H7 (cell line): Measurements from ENCODE around the gene SLC25A4. TPM values are rescaled to one million over a fixed set of nuclear protein-coding genes. Genes with fewer than 3 reads are reported as not detected.
A peak's percentile ranks its signal among the peaks of the same experiment; 100 is the strongest.

ENCODE experiments used
- DNase-seq: peaks from one replicate; pipeline ENCODE4 v3.0.0; 2012
- H3K27me3 ChIP-seq: 2 replicates; pipeline ENCODE4 v1.6.0; 2011; ENCODE audit warnings: mild to moderate bottlenecking, low read length; ENCODE audit not compliant: control insufficient read depth, insufficient read depth
- H3K36me3 ChIP-seq: replicated peaks from 2 replicates; pipeline ENCODE4 v1.5.1; 2011; ENCODE audit warnings: low read length; ENCODE audit not compliant: control insufficient read depth, insufficient read depth
- H3K4me3 ChIP-seq: 2 replicates; pipeline ENCODE4 v1.5.1; 2011; ENCODE audit warnings: low read depth, mild to moderate bottlenecking, control low read depth, low read length, moderate library complexity; ENCODE audit not compliant: insufficient read depth
- total RNA-seq: library from RNA; depleted of rRNA; stranded (reverse); fragments of >200 nt; shearing (Covaris generic); gene quantifications from 2 replicates; pipeline ENCODE4 v1.2.3, GENCODE V29; 2014

SLC25A4 gene
- total RNA-seq, 1 experiment from 2014 or later: 32.8 TPM

GRCh38 chr4:185137233-185137925, 5.7 kb upstream of the SLC25A4 start:
- H3K36me3 ChIP-seq: no peaks in the 10 kb centered on the region
- no peak overlapping the region for H3K4me3 ChIP-seq
- no peaks in the 10 kb centered on the region for H3K27me3 ChIP-seq
- no peak for DNase-seq

GRCh38 chr4:185138161-185138560, 4.9 kb upstream of the SLC25A4 start:
- Histone ChIP-seq H3K27me3 (no peaks in the 10 kb centered on the region), H3K36me3 (no peaks in the 10 kb centered on the region), H3K4me3 (no peak overlapping the region)
- no peak for DNase-seq

GRCh38 chr4:185139736-185140135, 3.3 kb upstream of the SLC25A4 start:
- Histone ChIP-seq H3K27me3 (peaks cover 1% of the 10 kb centered on the region; the same call in 1 of the 2 replicates), H3K4me3 (no peak overlapping the region), H3K36me3 (no peaks in the 10 kb centered on the region)
- no peak for DNase-seq

- H3K36me3 ChIP-seq: peaks cover 5% of the 10 kb centered on the region
- DNase-seq: no peak
- H3K27me3 ChIP-seq: peaks cover 1% of the 10 kb centered on the region; the same call in 1 of the 2 replicates
- H3K4me3 ChIP-seq: no peak overlapping the region
These were observed 1.3 kb upstream of the SLC25A4 start for GRCh38 chr4:185141777-185142176.

- Histone ChIP-seq H3K36me3 (peaks cover 5% of the 10 kb centered on the region), H3K4me3 (peak overlapping the region; percentile 85), H3K27me3 (peaks cover 1% of the 10 kb centered on the region; the same call in 1 of the 2 replicates)
- no peak for DNase-seq
These were observed 528 bp upstream of the SLC25A4 start for GRCh38 chr4:185142564-185142911.

GRCh38 chr4:185143601-185143969, 519 bp downstream of the SLC25A4 start:
- peaks cover 1% of the 10 kb centered on the region; the same call in 1 of the 2 replicates for H3K27me3 ChIP-seq
- H3K4me3 ChIP-seq: peak overlapping the region; percentile 85
- peaks cover 5% of the 10 kb centered on the region for H3K36me3 ChIP-seq
- DNase-seq: no peak

GRCh38 chr4:185144601-185145240, 1.7 kb downstream of the SLC25A4 start:
- H3K27me3 ChIP-seq: peaks cover 1% of the 10 kb centered on the region; the same call in 1 of the 2 replicates
- DNase-seq: no peak
- peaks cover 5% of the 10 kb centered on the region for H3K36me3 ChIP-seq
- no peak overlapping the region for H3K4me3 ChIP-seq

- no peak for DNase-seq
- peaks cover 1% of the 10 kb centered on the region; the same call in 1 of the 2 replicates for H3K27me3 ChIP-seq
- H3K4me3 ChIP-seq: no peak overlapping the region
- H3K36me3 ChIP-seq: peaks cover 5% of the 10 kb centered on the region
These were observed 2.5 kb downstream of the SLC25A4 start for GRCh38 chr4:185145572-185145971.

GRCh38 chr4:185149392-185149791, 6.3 kb downstream of the SLC25A4 start:
- Histone ChIP-seq H3K36me3 (peaks cover 5% of the 10 kb centered on the region), H3K27me3 (no peaks in the 10 kb centered on the region), H3K4me3 (no peak overlapping the region)
- DNase-seq: no peak

- Histone ChIP-seq H3K36me3 (no peaks in the 10 kb centered on the region; the same call in 1 of the 2 replicates), H3K27me3 (no peaks in the 10 kb centered on the region), H3K4me3 (no peak overlapping the region)
- no peak for DNase-seq
These were observed 8.2 kb downstream of the SLC25A4 start for GRCh38 chr4:185151296-185151695.

- H3K27me3 ChIP-seq: no peaks in the 10 kb centered on the region
- H3K36me3 ChIP-seq: 0 out of 2 replicates have a peak, but pooled peaks cover 4% of the 10 kb centered on the region
- DNase-seq: no peak
- no peak overlapping the region for H3K4me3 ChIP-seq
These were observed 22.6 kb downstream of the SLC25A4 start for GRCh38 chr4:185165605-185166063.

- H3K27me3 ChIP-seq: no peaks in the 10 kb centered on the region
- no peak overlapping the region for H3K4me3 ChIP-seq
- DNase-seq: no peak
- 0 out of 2 replicates have a peak, but pooled peaks cover 4% of the 10 kb centered on the region for H3K36me3 ChIP-seq
These were observed 24.2 kb downstream of the SLC25A4 start for GRCh38 chr4:185167234-185167633.

GRCh38 chr4:185171373-185172071, 28.5 kb downstream of the SLC25A4 start:
- Histone ChIP-seq H3K36me3 (peaks cover 4% of the 10 kb centered on the region; the same call in 1 of the 2 replicates), H3K4me3 (no peak overlapping the region), H3K27me3 (no peaks in the 10 kb centered on the region)
- DNase-seq: no peak

GRCh38 chr4:185179488-185179887, 36.4 kb downstream of the SLC25A4 start:
- no peaks in the 10 kb centered on the region for H3K27me3 ChIP-seq
- H3K36me3 ChIP-seq: no peaks in the 10 kb centered on the region
- no peak for DNase-seq

GRCh38 chr4:185182239-185182638, 39.2 kb downstream of the SLC25A4 start:
- Histone ChIP-seq H3K36me3 (no peaks in the 10 kb centered on the region), H3K4me3 (no peak overlapping the region), H3K27me3 (no peaks in the 10 kb centered on the region)
- DNase-seq: no peak

More at GRCh38 chr4:185179488-185179887, 36.4 kb downstream of the SLC25A4 start:
- no peak overlapping the region for H3K4me3 ChIP-seq
